ENCODE measurements around the gene PAX2.

- peak; percentile 18 for TF ChIP-seq EZH2 (IDR thresholded peaks at IDR 0.05; ENCODE audit: borderline replicate concordance)
- peak; percentile 60 for TF ChIP-seq CTCF (IDR thresholded peaks at IDR 0.05; ENCODE audit: poor library complexity)
- TF ChIP-seq EZH2phosphoT487 (IDR thresholded peaks at IDR 0.05; ENCODE audit: low read depth, severe bottlenecking, unreplicated experiment) = peak; percentile 12
These were observed 1.7 kb upstream of the PAX2 start for GRCh38 chr10:100743626-100744135.

All from hepatocyte (in vitro differentiated cells).